GM11168 (cell line): ENCODE results near the gene NRN1L.
"Not testable (repeated sequence)": the region's sequence is repeated elsewhere in the genome, so short reads cannot be mapped to it uniquely, and the experiment has no call there.

ENCODE experiments used
- in situ Hi-C: fragments of 300-500 bp; cut with MboI; formaldehyde crosslinking; loops from one replicate; pipeline ENCODE4 v1.12.0; 2022; ENCODE audit warnings: low sequenced_read_pairs; ENCODE audit not compliant: unreplicated experiment

NRN1L gene

GRCh38 chr16:67915496-67915769 lies 30.7 kb downstream of the NRN1L start:
- in situ Hi-C loops: not testable (repeated sequence)

DNA sequence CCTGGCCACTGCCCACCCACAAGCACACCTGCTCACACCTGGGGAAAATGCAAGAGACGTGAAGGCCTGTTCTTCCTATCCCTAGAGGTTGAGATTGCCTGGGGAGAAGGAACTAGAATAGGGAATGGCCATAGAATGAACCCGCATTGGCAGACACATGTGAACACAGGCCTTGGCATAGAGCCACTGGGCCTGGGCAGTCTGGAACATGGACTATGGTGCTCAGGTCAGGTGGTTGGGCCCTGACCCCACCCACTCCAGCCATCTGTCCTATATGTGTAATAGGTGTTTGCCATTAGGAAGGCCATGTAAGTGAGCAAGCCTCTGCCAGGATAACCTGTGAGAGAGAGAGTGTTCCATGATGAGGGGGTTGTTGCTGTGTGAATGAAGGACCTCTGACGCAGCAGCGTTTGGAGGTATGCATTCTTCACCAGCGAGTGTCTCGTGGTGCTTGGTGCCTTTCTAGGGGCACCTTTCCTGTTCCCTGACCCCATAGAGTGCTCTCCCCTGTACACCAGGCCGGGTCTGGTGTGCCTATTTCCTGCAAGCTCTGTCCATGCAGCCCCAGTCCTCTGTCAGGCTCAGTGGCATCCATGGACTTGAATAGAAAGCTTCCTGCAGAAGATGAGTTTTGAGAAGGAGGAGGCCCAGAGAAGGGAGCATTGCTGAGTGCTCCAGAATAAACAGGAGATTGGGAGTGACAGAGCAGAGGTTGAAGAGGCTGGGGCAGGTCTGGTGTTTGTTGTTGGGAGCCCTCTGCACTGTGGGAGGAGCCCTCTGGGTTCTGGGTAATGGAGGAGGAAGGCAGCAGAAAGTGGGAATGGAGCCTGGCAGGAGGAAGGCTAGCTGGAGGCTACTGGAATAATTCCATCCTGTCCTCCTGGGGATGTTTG lies 31.4 kb downstream of the NRN1L start:
- in situ Hi-C loops: no loop called here

DNA sequence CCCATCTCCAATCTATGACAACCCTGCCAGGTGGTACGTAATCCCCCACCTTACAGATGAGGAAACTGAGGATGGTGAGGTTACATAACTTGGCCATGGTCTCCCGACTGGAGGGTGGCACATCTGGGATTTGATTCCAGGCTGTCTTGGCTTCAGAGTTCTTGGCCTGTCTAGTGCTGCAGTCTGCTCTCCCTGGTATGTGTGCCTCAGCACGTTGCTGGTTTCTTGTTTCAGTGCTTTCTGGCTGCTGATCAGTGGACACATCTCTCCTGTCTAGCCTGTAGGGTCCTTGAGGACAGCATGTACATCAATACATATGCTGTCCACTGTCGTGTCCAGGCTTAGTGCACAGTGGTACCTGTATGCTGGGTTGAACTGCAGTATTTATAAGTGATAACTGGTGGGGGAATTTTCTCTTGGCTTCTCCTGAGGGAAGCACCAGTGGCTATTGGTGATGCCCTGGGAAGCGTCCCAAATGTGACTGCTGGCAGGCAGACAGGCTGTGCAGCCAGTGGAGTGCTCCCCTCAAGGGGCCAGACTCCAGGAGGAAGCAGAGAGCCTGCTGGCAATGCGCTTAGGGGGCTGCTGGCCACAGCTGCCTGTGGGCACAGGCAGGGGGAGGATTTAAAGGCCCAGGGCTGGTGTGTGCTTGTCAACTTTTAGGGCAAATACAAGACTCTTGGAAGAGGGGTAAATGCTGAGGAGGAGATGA lies 32.6 kb downstream of the NRN1L start:
- in situ Hi-C loops: no loop called here

GRCh38 chr16:67917852-67918236 lies 33.2 kb downstream of the NRN1L start:
- in situ Hi-C loops: no loop called here

DNA sequence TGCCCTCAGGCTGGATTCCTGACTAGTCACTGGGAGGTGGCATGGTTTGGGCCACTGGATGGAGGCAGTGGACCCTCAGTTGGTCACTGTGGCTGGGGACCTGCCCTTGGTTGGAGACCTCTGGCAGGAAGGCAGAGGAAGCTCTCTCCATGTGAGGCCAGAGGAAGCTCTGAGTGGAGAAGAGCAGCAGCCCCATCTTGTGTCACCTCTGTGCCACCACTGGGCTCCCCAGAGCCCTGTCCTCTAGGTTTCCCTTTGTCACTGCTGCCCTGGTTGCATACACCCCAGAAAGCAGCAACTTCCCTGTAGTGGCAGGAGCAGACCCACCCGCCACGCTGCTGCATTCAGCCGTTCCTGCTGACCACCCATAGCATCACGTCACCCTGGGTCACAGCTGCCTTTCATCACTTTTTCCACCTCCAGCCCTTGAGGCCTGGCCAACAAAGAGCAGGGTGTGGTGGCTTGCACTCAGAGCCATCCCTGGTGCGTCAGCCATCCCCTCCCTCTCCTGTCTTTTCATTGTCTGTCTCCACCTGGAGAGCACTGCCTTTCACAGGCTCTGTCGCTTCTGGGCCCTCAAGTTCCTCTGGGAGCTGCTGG lies 35.0 kb downstream of the NRN1L start:
- in situ Hi-C loops: no loop called here

DNA sequence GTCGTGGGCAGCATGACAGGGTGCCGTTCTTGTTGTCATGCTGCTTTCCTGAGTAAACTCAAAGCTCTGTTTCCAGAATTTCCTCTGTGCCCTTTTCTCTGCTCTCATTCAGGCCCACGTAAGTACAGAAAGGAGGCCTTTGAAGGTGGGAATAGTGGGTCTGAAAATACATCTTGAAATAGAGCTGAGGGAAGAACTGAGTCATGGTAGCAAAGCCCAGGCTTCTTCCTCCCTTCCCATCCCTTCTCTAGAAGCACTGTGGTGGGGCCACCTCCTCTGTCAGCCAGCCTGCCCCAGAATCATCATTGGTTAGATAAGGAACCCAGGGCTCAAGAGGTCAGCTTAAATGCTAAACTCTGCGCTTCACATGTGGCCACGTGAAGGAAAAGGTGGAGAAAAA lies 37.5 kb downstream of the NRN1L start:
- in situ Hi-C loops: no loop called here

DNA sequence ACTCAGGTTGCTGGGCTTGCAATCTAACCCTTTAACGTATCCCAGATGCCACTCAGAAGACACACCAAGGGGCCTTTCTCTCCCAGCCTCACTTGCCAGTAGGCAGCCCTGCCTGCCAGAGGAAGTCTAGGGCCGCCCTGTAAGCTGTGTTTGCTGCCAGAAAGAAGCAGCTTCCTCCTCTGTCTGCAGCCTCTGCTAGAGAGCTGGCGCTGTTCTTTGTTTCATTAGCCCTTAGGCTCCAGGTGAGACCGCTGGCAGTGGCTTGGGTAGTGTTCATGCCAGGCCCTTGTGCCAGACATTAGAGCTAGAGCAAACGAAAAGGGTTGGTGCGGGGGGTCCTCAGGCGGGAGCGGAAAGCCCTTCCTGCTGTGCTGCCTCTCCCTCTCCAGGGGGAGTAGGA lies 38.1 kb downstream of the NRN1L start:
- in situ Hi-C loops: no loop called here

GRCh38 chr16:67923414-67924116 lies 38.9 kb downstream of the NRN1L start:
- in situ Hi-C loops: no loop called here

DNA sequence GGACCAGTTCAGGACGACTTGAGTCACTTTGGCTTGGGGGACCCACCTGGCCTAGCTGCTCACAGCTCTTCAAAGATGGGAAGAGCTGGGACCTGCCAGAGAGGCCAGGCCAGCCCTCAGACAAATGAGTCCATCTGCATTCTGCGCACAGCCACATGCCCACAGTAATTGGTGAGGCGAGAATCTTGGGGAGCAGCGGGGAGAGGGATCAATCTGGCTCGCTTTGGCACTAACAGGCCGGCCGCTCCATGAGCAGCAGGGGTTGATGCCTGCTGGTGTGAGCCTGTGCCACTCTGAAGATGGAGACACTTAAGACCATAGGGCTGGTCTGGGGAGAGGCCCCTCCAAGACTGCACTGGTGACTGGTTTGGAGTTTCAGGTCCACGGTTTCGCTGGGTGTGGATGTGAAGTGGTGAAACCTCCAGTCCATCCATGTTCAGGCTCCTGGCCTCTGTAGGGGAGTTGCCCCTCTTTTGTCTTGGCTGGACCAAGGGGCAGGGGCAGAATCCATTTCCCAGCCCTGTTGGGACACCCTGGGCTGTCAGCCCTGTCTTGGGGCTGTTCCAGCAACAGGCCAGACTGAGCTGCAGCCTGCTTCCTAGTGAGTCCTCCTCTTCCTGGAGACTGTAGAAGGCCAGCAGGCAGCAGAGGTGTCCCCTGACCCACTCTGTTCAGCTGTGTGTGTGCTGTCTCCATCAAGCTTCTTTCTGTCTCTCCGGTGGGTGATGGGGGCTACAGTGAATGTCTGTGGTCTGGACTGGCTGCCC lies 39.6 kb downstream of the NRN1L start:
- in situ Hi-C loops: no loop called here

- in situ Hi-C loops: no loop called here
These were observed 41.6 kb downstream of the NRN1L start for GRCh38 chr16:67926181-67926750.

GRCh38 chr16:67927131-67927941 lies 42.7 kb downstream of the NRN1L start:
- in situ Hi-C loops: no loop called here

DNA sequence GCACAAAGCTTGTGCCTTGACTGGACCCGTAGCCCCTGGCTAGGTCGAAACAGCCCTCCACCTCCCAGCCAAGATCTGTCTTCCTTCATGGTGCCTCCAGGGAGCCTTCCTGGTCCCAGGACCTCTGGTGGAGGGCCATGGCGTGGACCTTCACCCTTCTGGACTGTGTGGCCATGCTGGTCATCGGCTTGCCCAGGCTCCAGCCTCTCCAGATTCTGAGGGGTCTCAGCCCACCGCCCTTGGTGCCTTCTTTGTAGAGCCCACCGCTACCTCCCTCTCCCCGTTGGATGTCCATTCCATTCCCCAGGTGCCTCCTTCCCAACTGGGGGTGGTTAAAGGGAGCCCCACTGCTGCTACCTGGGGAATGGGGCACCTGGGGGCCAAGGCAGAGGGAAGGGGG lies 43.5 kb downstream of the NRN1L start:
- in situ Hi-C loops: no loop called here

DNA sequence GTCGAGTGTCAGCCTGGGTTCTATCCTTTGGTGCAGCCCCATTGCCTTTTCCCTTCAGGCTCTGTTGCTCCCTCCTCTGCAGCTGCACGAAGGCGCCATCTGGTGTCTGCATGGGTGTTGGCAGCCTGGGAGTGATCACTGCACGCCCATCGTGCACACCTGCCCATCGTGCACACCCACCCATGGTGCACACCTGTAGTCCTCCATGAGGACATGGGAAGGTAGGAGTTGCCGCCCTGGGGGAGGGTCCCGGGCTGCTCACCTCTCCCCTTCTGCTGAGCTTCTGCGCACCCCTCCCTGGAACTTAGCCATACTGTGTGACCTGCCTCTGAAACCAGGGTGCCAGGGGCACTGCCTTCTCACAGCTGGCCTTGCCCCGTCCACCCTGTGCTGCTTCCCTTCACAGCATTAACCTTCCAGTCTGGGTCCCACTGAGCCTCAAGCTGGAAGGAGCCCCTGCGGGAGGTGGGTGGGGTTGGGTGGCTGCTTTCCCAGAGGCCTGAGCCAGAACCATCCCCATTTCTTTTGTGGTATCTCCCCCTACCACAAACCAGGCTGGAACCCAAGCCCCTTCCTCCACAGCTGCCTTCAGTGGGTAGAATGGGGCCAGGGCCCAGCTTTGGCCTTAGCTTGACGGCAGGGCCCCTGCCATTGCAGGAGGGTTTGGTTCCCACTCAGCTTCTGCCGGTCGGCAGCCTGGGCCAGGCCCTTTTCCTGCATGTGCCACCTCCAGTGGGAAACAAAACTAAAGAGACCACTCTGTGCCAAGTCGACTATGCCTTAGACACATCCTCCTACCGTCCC lies 44.1 kb downstream of the NRN1L start:
- in situ Hi-C loops: no loop called here

GRCh38 chr16:67930191-67930590 lies 45.5 kb downstream of the NRN1L start:
- in situ Hi-C loops: no loop called here

GRCh38 chr16:67930678-67931211 lies 46.1 kb downstream of the NRN1L start:
- in situ Hi-C loops: no loop called here

- in situ Hi-C loops: no loop called here
These were observed 47.2 kb downstream of the NRN1L start, which contains the start of gene CTRL for GRCh38 chr16:67931712-67932461. TSS of gene CTRL (minus strand) at chr16:67931862. CDS start at chr16:67931852, 10 bp downstream.

- in situ Hi-C loops: no loop called here
These were observed 47.8 kb downstream of the NRN1L start for GRCh38 chr16:67932462-67932840.
